GM10266 (cell line): ENCODE measurements around the gene RASGEF1C.

Source experiments
- DNase-seq: peaks from one replicate; pipeline ENCODE4 v3.0.0; 2012; ENCODE audit errors: extremely low spot score
- CTCF ChIP-seq: IDR thresholded peaks from 2 replicates; pipeline ENCODE4 v1.5.1; 2012; ENCODE audit warnings: mild to moderate bottlenecking, low read depth; ENCODE audit not compliant: control insufficient read depth, insufficient read depth; ENCODE audit errors: missing control alignments

RASGEF1C gene

GRCh38 chr5:180067986-180068385 lies 141.0 kb downstream of the RASGEF1C start:
- TF ChIP-seq CTCF = no peak
- no peak for DNase-seq

GRCh38 chr5:180060192-180060591 lies 148.8 kb downstream of the RASGEF1C start:
- no peak for DNase-seq
- TF ChIP-seq CTCF = no peak

- TF ChIP-seq CTCF = no peak
- no peak for DNase-seq
Observed at GRCh38 chr5:180059326-180059725, 149.7 kb downstream of the RASGEF1C start.

GRCh38 chr5:180056153-180056552 lies 152.9 kb downstream of the RASGEF1C start:
- no peak for TF ChIP-seq CTCF
- DNase-seq = no peak

GRCh38 chr5:180054226-180054625 lies 154.8 kb downstream of the RASGEF1C start:
- no peak for DNase-seq

GRCh38 chr5:180053061-180053602 lies 155.9 kb downstream of the RASGEF1C start:
- no peak for DNase-seq
- no peak for TF ChIP-seq CTCF

More at GRCh38 chr5:180054226-180054625, 154.8 kb downstream of the RASGEF1C start:
- TF ChIP-seq CTCF = no peak

- DNase-seq = no peak
- no peak for TF ChIP-seq CTCF
Observed at GRCh38 chr5:180052211-180052818, 156.7 kb downstream of the RASGEF1C start.
